Caco-2 (cell line): ENCODE measurements around the gene DOCK2. TPM values are rescaled to one million over a fixed set of nuclear protein-coding genes. Genes with fewer than 3 reads are reported as not detected.

ENCODE experiments used
- BruUV-seq: library from RNA; stranded (reverse); fragments of 400-500 nt; replicated peaks from 2 replicates; lab custom pipeline; 2021; lab: Mats Ljungman, UMichigan
- CTCF ChIA-PET: fragments of 300-600 bp; sonication (Branson Sonifier 250); formaldehyde crosslinking; loops from one replicate; lab custom pipeline; 2022; ENCODE audit warnings: antibody characterized with exemption; lab: Charles Lee
- POLR2A ChIA-PET: fragments of 300-600 bp; sonication (Branson Sonifier 250); formaldehyde crosslinking; loops from one replicate; lab custom pipeline; 2022; ENCODE audit warnings: antibody characterized with exemption; lab: Charles Lee
- DNase-seq, 2 experiments: peaks; one replicate each; pipeline versions ENCODE4 v3.0.0 to v3.0.0-alpha.2; 2020 to 2022
- H3K27me3 ChIP-seq: replicated peaks from 2 replicates; pipeline ENCODE4 v1.6.0; 2011; ENCODE audit warnings: low read length; ENCODE audit not compliant: control insufficient read depth, insufficient read depth
- H3K36me3 ChIP-seq: 2 replicates; pipeline ENCODE4 v1.5.1; 2011; ENCODE audit warnings: low read length; ENCODE audit not compliant: control insufficient read depth, insufficient read depth
- H3K4me1 ChIP-seq: fragments of 250-450 bp; sonication (Bioruptor Pico); 2 replicates; pipeline ENCODE4 v1.5.1; 2020; ENCODE audit warnings: mild to moderate bottlenecking
- H3K4me3 ChIP-seq: 2 replicates; pipeline ENCODE4 v1.5.1; 2011; ENCODE audit warnings: low read depth, mild to moderate bottlenecking, control low read depth, low read length
- H3K9me3 ChIP-seq: fragments of 250-450 bp; sonication (Bioruptor Pico); 2 replicates; pipeline ENCODE4 v1.5.1; 2020; ENCODE audit warnings: mild to moderate bottlenecking, moderate library complexity
- H3K27ac Mint-ChIP-seq: one replicate; pipeline ENCODE4 v1.8.0; 2022; ENCODE audit warnings: mixed read lengths; ENCODE audit not compliant: unreplicated experiment
- H3K27me3 Mint-ChIP-seq: one replicate; pipeline ENCODE4 v1.8.0; 2022; ENCODE audit warnings: mixed read lengths; ENCODE audit not compliant: insufficient read depth, unreplicated experiment
- H3K36me3 Mint-ChIP-seq: one replicate; pipeline ENCODE4 v1.8.0; 2022; ENCODE audit warnings: mild to moderate bottlenecking, mixed read lengths; ENCODE audit not compliant: insufficient read depth, unreplicated experiment
- H3K4me1 Mint-ChIP-seq: one replicate; pipeline ENCODE4 v1.8.0; 2022; ENCODE audit warnings: low read depth, mixed read lengths; ENCODE audit not compliant: unreplicated experiment
- H3K4me3 Mint-ChIP-seq: one replicate; pipeline ENCODE4 v1.8.0; 2022; ENCODE audit warnings: mild to moderate bottlenecking, moderate library complexity, mixed read lengths; ENCODE audit not compliant: unreplicated experiment
- H3K9me3 Mint-ChIP-seq: one replicate; pipeline ENCODE4 v1.8.0; 2022; ENCODE audit warnings: mixed read lengths; ENCODE audit not compliant: unreplicated experiment
- CTCF ChIP-seq, 2 experiments: fragments of 200-600 bp in 1 of 2; IDR thresholded peaks; 1 replicate in 1 of 2; 2 replicates in 1 of 2; pipeline versions ENCODE4 v1.5.1 to v1.8.0; 2011 to 2022; ENCODE audit warnings: antibody characterized with exemption in 1 of 2, control low read depth in 1 of 2, inconsistent platforms in 1 of 2, low read depth in 1 of 2, low read length in 1 of 2, mild to moderate bottlenecking in 1 of 2, moderate library complexity in 1 of 2; ENCODE audit not compliant: insufficient read depth in 1 of 2, severe bottlenecking in 1 of 2, unreplicated experiment in 1 of 2
- intact Hi-C: fragments of 100-400 bp; cut with micrococcal nuclease; formaldehyde crosslinking; loops from one replicate; pipeline ENCODE4 v1.10.0; 2022; ENCODE audit not compliant: unreplicated experiment
- total RNA-seq: library from RNA; stranded (reverse); gene quantifications from 2 replicates; pipeline ENCODE4 v1.2.3, GENCODE V29; 2022

DOCK2 gene
- total RNA-seq, 1 experiment from 2014 or later = 0.09 TPM

- DNase-seq = no peak
- H3K27me3 ChIP-seq = 0 out of 2 replicates have a peak, but pooled peaks cover 1% of the 10 kb centered on the region
- no peaks in the 10 kb centered on the region for H3K4me1 ChIP-seq
- peaks cover 12% of the 10 kb centered on the region for H3K27me3 Mint-ChIP-seq
- no peaks in the 10 kb centered on the region for H3K9me3 ChIP-seq
- no peak overlapping the region for H3K27ac Mint-ChIP-seq
- no peaks in the 10 kb centered on the region for H3K4me1 Mint-ChIP-seq
- H3K9me3 Mint-ChIP-seq = no peaks in the 10 kb centered on the region
- BruUV-seq = no TSS peak
- no peak overlapping the region for H3K4me3 Mint-ChIP-seq
- intact Hi-C loops = no loop called here
- TF ChIP-seq CTCF (IDR thresholded peaks at IDR 0.05; ENCODE audit: insufficient read depth in 1 of 2, low read depth in 1 of 2, low read length in 1 of 2, severe bottlenecking in 1 of 2, unreplicated experiment in 1 of 2) = no peak
- H3K36me3 ChIP-seq = no peaks in the 10 kb centered on the region
- POLR2A ChIA-PET = no interaction called here
- CTCF ChIA-PET = no interaction called here
- H3K4me3 ChIP-seq = no peak overlapping the region
- H3K36me3 Mint-ChIP-seq = no peaks in the 10 kb centered on the region
These were observed 60.9 kb downstream of the DOCK2 start for GRCh38 chr5:169697976-169698375.

- Mint-ChIP-seq H3K4me3 (no peak overlapping the region), H3K9me3 (no peaks in the 10 kb centered on the region), H3K4me1 (no peaks in the 10 kb centered on the region), H3K27me3 (peaks cover 4% of the 10 kb centered on the region), H3K27ac (no peak overlapping the region), H3K36me3 (no peaks in the 10 kb centered on the region)
- H3K27me3 ChIP-seq = 0 out of 2 replicates have a peak, but pooled peaks cover 1% of the 10 kb centered on the region
- no peaks in the 10 kb centered on the region for H3K9me3 ChIP-seq
- DNase-seq = no peak
- ChIA-PET CTCF (interaction anchor here (0.7 to 2.9 kb wide), 2 partner anchors 280 to 1506 kb away, joined by 6 to 44 read pairs; partner anchors contain the start of gene INSYN2B), POLR2A (interaction anchor here (0.6 kb wide), 1 partner anchor 531 kb away, joined by 3 read pairs; no protein-coding TSS in a partner anchor)
- no peaks in the 10 kb centered on the region for H3K4me1 ChIP-seq
- no TSS peak for BruUV-seq
- H3K36me3 ChIP-seq = no peaks in the 10 kb centered on the region
- TF ChIP-seq CTCF (IDR thresholded peaks at IDR 0.05; ENCODE audit: insufficient read depth in 1 of 2, low read depth in 1 of 2, low read length in 1 of 2, severe bottlenecking in 1 of 2, unreplicated experiment in 1 of 2) = no peak
- no peak overlapping the region for H3K4me3 ChIP-seq
- intact Hi-C loops = loop anchor here (5.0 to 10.0 kb wide), 2 partner anchors 127 to 194 kb away; no protein-coding TSS in a partner anchor
These were observed 63.5 kb downstream of the DOCK2 start for GRCh38 chr5:169700611-169701010.

- peak in 1 of 2 experiments; percentile 27 for DNase-seq
- intact Hi-C loops = loop anchor here (1.0 to 10.0 kb wide), 4 partner anchors 125 to 369 kb away; partner anchors contain the start of gene INSYN2B
- H3K27ac Mint-ChIP-seq = no peak overlapping the region
- Histone ChIP-seq H3K27me3 (0 out of 2 replicates have a peak, but pooled peaks cover 1% of the 10 kb centered on the region), H3K4me3 (no peak overlapping the region), H3K36me3 (no peaks in the 10 kb centered on the region), H3K9me3 (no peaks in the 10 kb centered on the region), H3K4me1 (no peaks in the 10 kb centered on the region)
- ChIA-PET CTCF (interaction anchor here (0.6 to 2.9 kb wide), 10 partner anchors 9 to 514 kb away, joined by 3 to 44 read pairs (median 4); partner anchors contain the start of gene INSYN2B), POLR2A (no interaction called here)
- H3K9me3 Mint-ChIP-seq = no peaks in the 10 kb centered on the region
- TF ChIP-seq CTCF (IDR thresholded peaks at IDR 0.05; ENCODE audit: insufficient read depth in 1 of 2, low read depth in 1 of 2, low read length in 1 of 2, severe bottlenecking in 1 of 2, unreplicated experiment in 1 of 2) = peak; percentile 53 to 54
- H3K36me3 Mint-ChIP-seq = no peaks in the 10 kb centered on the region
- H3K27me3 Mint-ChIP-seq = peaks cover 3% of the 10 kb centered on the region
- BruUV-seq = no TSS peak
- no peak overlapping the region for H3K4me3 Mint-ChIP-seq
- no peaks in the 10 kb centered on the region for H3K4me1 Mint-ChIP-seq
These were observed 64.9 kb downstream of the DOCK2 start for GRCh38 chr5:169701910-169702451.
